Vagina (tissue), 2 donors: ENCODE data around the gene LSP1. TPM values are rescaled to one million over a fixed set of nuclear protein-coding genes. Genes with fewer than 3 reads are reported as not detected.
A peak's percentile ranks its signal among the peaks of the same experiment; 100 is the strongest.

Source experiments
- DNase-seq, 2 donors: peaks; one replicate each; pipeline ENCODE4 v3.0.0-alpha.2; 2017; ENCODE audit errors: extremely low spot score in 2 of 2
- H3K27ac ChIP-seq: fragments of 200-600 bp; sonication (generic); one replicate; pipeline ENCODE4 v1.5.1; 2019
- H3K27me3 ChIP-seq: fragments of 200-600 bp; sonication (generic); one replicate; pipeline ENCODE4 v1.5.1; 2019
- H3K36me3 ChIP-seq, 2 donors: fragments of 200-600 bp; sonication (generic); one replicate each; pipeline ENCODE4 v1.5.1; 2017 to 2019
- H3K4me1 ChIP-seq: fragments of 200-600 bp; sonication (generic); one replicate; pipeline ENCODE4 v1.5.1; 2019
- H3K4me3 ChIP-seq, 2 donors: fragments of 200-600 bp; sonication (generic); 1 replicate in 1 of 2; 2 replicates in 1 of 2; pipeline ENCODE4 v1.5.1; 2016 to 2019
- H3K9me3 ChIP-seq: fragments of 200-600 bp; sonication (generic); one replicate; pipeline ENCODE4 v1.5.1; 2019
- POLR2A ChIP-seq, 2 donors: fragments of 450-650 bp; IDR thresholded peaks; one replicate each; pipeline ENCODE4 v1.6.1; 2017; ENCODE audit warnings: antibody characterized with exemption in 2 of 2, mild to moderate bottlenecking in 2 of 2, moderate library complexity in 2 of 2
- POLR2AphosphoS5 ChIP-seq, 2 donors: sonication (generic); formaldehyde crosslinking; IDR thresholded peaks; one replicate each; pipeline ENCODE4 v1.9.0; 2017; ENCODE audit warnings: antibody characterized with exemption in 2 of 2, mild to moderate bottlenecking in 2 of 2, low read depth in 1 of 2; ENCODE audit not compliant: insufficient read depth in 1 of 2
- intact Hi-C: fragments of 100-400 bp; cut with DNase I; formaldehyde crosslinking; loops from one replicate; pipeline ENCODE4 v1.15.1; 2023
- total RNA-seq: library from RNA; depleted of rRNA; stranded (reverse); fragments of >200 nt; gene quantifications from one replicate; pipeline ENCODE4 v1.2.3, GENCODE V29; 2016
- TF ChIP-seq, protein P1 (sequence below), 3 experiments: fragments of 450-650 bp in 2 of 3; fragments of 200-600 bp in 1 of 3; sonication (generic) in 1 of 3; IDR thresholded peaks; one replicate each; pipeline ENCODE4 v1.5.1; 2017 to 2019; ENCODE audit warnings: antibody characterized with exemption in 3 of 3, mild to moderate bottlenecking in 2 of 3, moderate library complexity in 2 of 3

LSP1 gene
- total RNA-seq, 1 donor from 2014 or later: 32.7 TPM

GRCh38 chr11:1820463-1821325, 32.2 kb upstream of the LSP1 start:
- Histone ChIP-seq H3K4me1 (peaks cover 13% of the 10 kb centered on the region), H3K27ac (peak overlapping the region; percentile 29), H3K36me3 (no peaks in the 10 kb centered on the region), H3K9me3 (peaks cover 7% of the 10 kb centered on the region), H3K27me3 (no peaks in the 10 kb centered on the region), H3K4me3 (no peak overlapping the region)
- TF ChIP-seq POLR2AphosphoS5 (IDR thresholded peaks at IDR 0.05; ENCODE audit: insufficient read depth in 1 of 2, low read depth in 1 of 2): peak; percentile 33 to 45
- TF ChIP-seq, protein P1, sequence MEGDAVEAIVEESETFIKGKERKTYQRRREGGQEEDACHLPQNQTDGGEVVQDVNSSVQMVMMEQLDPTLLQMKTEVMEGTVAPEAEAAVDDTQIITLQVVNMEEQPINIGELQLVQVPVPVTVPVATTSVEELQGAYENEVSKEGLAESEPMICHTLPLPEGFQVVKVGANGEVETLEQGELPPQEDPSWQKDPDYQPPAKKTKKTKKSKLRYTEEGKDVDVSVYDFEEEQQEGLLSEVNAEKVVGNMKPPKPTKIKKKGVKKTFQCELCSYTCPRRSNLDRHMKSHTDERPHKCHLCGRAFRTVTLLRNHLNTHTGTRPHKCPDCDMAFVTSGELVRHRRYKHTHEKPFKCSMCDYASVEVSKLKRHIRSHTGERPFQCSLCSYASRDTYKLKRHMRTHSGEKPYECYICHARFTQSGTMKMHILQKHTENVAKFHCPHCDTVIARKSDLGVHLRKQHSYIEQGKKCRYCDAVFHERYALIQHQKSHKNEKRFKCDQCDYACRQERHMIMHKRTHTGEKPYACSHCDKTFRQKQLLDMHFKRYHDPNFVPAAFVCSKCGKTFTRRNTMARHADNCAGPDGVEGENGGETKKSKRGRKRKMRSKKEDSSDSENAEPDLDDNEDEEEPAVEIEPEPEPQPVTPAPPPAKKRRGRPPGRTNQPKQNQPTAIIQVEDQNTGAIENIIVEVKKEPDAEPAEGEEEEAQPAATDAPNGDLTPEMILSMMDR (IDR thresholded peaks at IDR 0.05): no peak
- no peak for TF ChIP-seq POLR2A (IDR thresholded peaks at IDR 0.05)
- no peak for DNase-seq
- intact Hi-C loops: no loop called here

GRCh38 chr11:1821562-1821961, 31.3 kb upstream of the LSP1 start:
- TF ChIP-seq POLR2A (IDR thresholded peaks at IDR 0.05) (no peak), POLR2AphosphoS5 (IDR thresholded peaks at IDR 0.05; ENCODE audit: insufficient read depth in 1 of 2, low read depth in 1 of 2) (no peak)
- TF ChIP-seq, protein P1 (IDR thresholded peaks at IDR 0.05): no peak
- Histone ChIP-seq H3K4me3 (no peak overlapping the region), H3K36me3 (no peaks in the 10 kb centered on the region), H3K27ac (no peak overlapping the region), H3K27me3 (no peaks in the 10 kb centered on the region), H3K9me3 (peaks cover 7% of the 10 kb centered on the region), H3K4me1 (peaks cover 13% of the 10 kb centered on the region)
- intact Hi-C loops: no loop called here
- DNase-seq: no peak

DNA sequence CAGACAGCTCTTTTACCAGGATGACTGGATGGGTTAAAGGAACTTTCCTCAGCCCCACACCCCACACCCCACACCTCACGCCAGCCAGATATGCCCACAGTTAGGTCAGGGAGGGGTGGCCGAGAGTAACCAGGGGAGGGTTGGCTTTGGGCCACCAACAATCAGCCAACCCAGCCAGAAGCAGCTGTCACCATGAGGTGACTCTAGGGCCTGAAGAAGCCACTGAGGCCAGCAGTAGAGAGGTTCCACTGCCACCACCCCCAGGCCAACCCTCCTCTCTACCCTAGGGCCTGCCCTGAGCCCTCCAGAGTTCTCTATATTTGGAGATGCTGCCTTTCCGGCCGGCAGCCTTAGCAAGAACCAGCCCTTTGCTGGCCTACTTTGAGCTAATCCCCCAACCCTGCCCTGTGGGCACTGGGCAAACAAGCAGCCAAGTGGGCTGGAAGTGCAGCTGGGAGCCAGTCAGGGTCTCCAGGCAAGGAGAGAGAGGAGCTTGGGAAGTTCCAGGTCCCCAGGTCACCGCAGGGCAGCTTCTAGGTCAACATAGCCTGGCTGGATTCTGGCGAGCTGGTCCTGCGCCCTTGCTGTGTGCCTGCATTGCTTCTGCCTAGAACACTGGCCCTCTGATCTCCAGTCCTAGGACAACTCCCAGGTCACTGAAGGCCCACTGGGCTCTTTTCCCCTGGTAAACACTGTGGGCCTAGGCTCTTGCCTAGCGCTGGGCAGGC, 30.1 kb upstream of the LSP1 start:
- Histone ChIP-seq H3K9me3 (peaks cover 7% of the 10 kb centered on the region), H3K36me3 (no peaks in the 10 kb centered on the region), H3K27ac (no peak overlapping the region), H3K4me1 (peaks cover 26% of the 10 kb centered on the region), H3K27me3 (no peaks in the 10 kb centered on the region), H3K4me3 (no peak overlapping the region)
- intact Hi-C loops: no loop called here
- no peak for DNase-seq
- TF ChIP-seq POLR2A (IDR thresholded peaks at IDR 0.05): no peak
- TF ChIP-seq, protein P1 (IDR thresholded peaks at IDR 0.05): no peak
- TF ChIP-seq POLR2AphosphoS5 (IDR thresholded peaks at IDR 0.05; ENCODE audit: insufficient read depth in 1 of 2, low read depth in 1 of 2): no peak

DNA sequence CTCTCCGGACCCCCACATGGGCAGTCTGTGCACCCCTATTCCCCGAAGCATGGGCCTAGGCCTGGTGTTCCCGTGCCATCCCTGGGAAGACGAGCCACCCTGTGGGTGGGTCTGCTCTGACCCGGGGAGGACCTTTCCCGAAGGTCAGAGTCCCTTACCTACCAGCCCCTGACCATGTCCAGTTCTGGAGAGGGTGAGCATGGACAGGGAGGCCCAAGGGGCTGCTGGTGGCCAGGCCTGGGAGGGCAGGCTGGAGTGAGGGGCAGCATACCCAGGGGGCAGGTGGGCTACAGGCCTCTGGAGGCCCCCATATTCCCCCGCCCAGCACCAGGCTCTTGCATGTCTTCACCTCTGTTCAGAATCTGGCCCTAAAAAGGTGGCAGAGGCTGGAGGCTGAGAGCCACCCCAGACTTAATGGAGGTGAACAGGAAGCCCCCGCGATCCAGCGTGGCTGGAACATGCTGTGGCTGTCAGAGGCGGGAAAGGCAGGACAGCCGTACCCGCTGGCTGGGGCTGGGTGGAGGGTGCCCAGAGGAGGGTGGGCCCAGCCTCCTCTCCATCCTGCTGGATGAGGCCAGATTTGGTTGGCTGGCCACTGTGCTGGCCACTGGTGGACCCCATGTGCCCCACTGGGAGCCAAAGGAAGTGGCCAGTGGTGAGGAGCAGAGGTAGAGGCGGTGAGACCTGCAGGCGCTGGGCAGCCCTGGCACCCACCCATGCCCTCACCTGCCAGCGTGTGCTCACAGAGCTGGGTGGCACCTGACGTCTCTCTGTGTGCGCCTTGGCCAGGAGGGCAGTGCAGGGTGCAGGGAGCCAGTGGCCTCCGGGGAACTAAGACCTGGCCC, 29.3 kb upstream of the LSP1 start:
- Histone ChIP-seq H3K9me3 (peaks cover 3% of the 10 kb centered on the region), H3K4me3 (no peak overlapping the region), H3K36me3 (no peaks in the 10 kb centered on the region), H3K27me3 (no peaks in the 10 kb centered on the region), H3K27ac (no peak overlapping the region), H3K4me1 (peaks cover 27% of the 10 kb centered on the region)
- intact Hi-C loops: no loop called here
- DNase-seq: no peak
- TF ChIP-seq POLR2AphosphoS5 (IDR thresholded peaks at IDR 0.05; ENCODE audit: insufficient read depth in 1 of 2, low read depth in 1 of 2): no peak
- TF ChIP-seq POLR2A (IDR thresholded peaks at IDR 0.05): no peak
- TF ChIP-seq, protein P1 (IDR thresholded peaks at IDR 0.05): no peak
